ENCODE measurements around the gene OVCH2. TPM values are rescaled to one million over a fixed set of nuclear protein-coding genes. Genes with fewer than 3 reads are reported as not detected.
A peak's percentile ranks its signal among the peaks of the same experiment; 100 is the strongest.

OVCH2 gene
- total RNA-seq, 1 experiment from 2014 or later = 0.34 TPM

DNA sequence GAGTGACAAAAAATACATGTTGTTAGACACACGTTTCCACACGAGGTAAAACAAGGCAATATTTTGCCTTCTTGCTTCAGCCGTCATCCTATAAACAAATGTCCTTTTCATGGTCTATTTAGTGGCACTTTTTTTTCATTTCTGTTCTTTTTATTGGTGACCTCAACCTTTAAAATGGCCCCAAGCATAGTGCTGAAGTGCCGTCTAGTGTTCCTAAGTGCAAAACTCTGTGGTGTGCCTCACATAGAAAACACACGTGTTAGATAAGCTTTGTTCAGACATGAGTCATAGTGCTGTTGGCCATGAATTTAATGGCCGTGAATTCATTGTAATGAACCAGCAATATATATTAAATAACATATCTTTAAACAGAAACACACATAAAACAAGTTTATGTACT lies 15.6 kb downstream of the OVCH2 start:
- TF ChIP-seq, protein P1, sequence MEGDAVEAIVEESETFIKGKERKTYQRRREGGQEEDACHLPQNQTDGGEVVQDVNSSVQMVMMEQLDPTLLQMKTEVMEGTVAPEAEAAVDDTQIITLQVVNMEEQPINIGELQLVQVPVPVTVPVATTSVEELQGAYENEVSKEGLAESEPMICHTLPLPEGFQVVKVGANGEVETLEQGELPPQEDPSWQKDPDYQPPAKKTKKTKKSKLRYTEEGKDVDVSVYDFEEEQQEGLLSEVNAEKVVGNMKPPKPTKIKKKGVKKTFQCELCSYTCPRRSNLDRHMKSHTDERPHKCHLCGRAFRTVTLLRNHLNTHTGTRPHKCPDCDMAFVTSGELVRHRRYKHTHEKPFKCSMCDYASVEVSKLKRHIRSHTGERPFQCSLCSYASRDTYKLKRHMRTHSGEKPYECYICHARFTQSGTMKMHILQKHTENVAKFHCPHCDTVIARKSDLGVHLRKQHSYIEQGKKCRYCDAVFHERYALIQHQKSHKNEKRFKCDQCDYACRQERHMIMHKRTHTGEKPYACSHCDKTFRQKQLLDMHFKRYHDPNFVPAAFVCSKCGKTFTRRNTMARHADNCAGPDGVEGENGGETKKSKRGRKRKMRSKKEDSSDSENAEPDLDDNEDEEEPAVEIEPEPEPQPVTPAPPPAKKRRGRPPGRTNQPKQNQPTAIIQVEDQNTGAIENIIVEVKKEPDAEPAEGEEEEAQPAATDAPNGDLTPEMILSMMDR (IDR thresholded peaks at IDR 0.05; ENCODE audit: insufficient read depth in 1 of 2, low read depth in 1 of 2, low read length in 1 of 2, severe bottlenecking in 1 of 2, unreplicated experiment in 1 of 2) = no peak
- Histone ChIP-seq H3K27me3 (replicated peaks; ENCODE audit: control insufficient read depth, insufficient read depth, low read length) (no peaks in the 10 kb centered on the region), H3K4me1 (peaks cover 19% of the 10 kb centered on the region), H3K9me3 (no peaks in the 10 kb centered on the region), H3K4me3 (ENCODE audit: low read depth, low read length) (no peak overlapping the region), H3K36me3 (ENCODE audit: control insufficient read depth, insufficient read depth, low read length) (no peaks in the 10 kb centered on the region)
- BruUV-seq (replicated peaks) = no TSS peak
- H3K36me3 Mint-ChIP-seq (ENCODE audit: insufficient read depth, unreplicated experiment) = no peaks in the 10 kb centered on the region
- H3K27me3 Mint-ChIP-seq (ENCODE audit: insufficient read depth, unreplicated experiment) = no peaks in the 10 kb centered on the region
- no peak for DNase-seq
- intact Hi-C loops (cut with micrococcal nuclease; ENCODE audit: unreplicated experiment) = loop anchor here (10.0 kb wide), 1 partner anchor 404 kb away; no protein-coding TSS in a partner anchor
- ChIA-PET CTCF (no interaction called here), POLR2A (no interaction called here)
- no peaks in the 10 kb centered on the region for H3K9me3 Mint-ChIP-seq (ENCODE audit: unreplicated experiment)
- no peak overlapping the region for H3K4me3 Mint-ChIP-seq (ENCODE audit: unreplicated experiment)
- no peak overlapping the region for H3K27ac Mint-ChIP-seq (ENCODE audit: unreplicated experiment)
- H3K4me1 Mint-ChIP-seq (ENCODE audit: low read depth, unreplicated experiment) = peaks cover 26% of the 10 kb centered on the region

DNA sequence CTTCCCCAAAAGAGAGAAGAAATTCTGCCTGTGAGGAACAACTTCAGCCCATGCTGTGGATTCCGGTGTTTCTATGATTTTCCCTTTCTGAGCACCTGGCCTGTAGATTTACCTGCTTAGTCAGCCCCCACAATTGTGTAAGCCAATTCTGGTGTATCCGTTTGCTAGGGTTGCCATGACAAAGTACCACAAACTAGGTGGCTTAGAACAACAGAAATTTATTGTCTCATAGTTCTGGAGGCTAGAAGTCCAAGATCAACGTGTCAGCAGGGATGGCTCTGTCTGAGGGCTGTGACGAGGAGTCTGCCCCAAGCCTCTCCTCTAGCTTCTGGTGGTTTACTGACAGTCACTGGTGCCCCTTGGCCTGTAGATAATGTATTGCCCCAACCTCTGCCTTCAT lies 17.0 kb downstream of the OVCH2 start:
- Mint-ChIP-seq H3K27me3 (ENCODE audit: insufficient read depth, unreplicated experiment) (no peaks in the 10 kb centered on the region), H3K36me3 (ENCODE audit: insufficient read depth, unreplicated experiment) (no peaks in the 10 kb centered on the region), H3K4me3 (ENCODE audit: unreplicated experiment) (no peak overlapping the region), H3K27ac (ENCODE audit: unreplicated experiment) (no peak overlapping the region), H3K9me3 (ENCODE audit: unreplicated experiment) (no peaks in the 10 kb centered on the region), H3K4me1 (ENCODE audit: low read depth, unreplicated experiment) (peaks cover 25% of the 10 kb centered on the region)
- no peak for DNase-seq
- BruUV-seq (replicated peaks) = no TSS peak
- intact Hi-C loops (cut with micrococcal nuclease; ENCODE audit: unreplicated experiment) = loop anchor here (2.0 kb wide), 1 partner anchor 336 kb away; no protein-coding TSS in a partner anchor
- H3K4me1 ChIP-seq = peaks cover 17% of the 10 kb centered on the region
- no peaks in the 10 kb centered on the region for H3K9me3 ChIP-seq
- TF ChIP-seq, protein P1 (IDR thresholded peaks at IDR 0.05; ENCODE audit: insufficient read depth in 1 of 2, low read depth in 1 of 2, low read length in 1 of 2, severe bottlenecking in 1 of 2, unreplicated experiment in 1 of 2) = no peak
- ChIA-PET CTCF (no interaction called here), POLR2A (no interaction called here)
- H3K36me3 ChIP-seq (ENCODE audit: control insufficient read depth, insufficient read depth, low read length) = no peaks in the 10 kb centered on the region
- no peaks in the 10 kb centered on the region for H3K27me3 ChIP-seq (replicated peaks; ENCODE audit: control insufficient read depth, insufficient read depth, low read length)
- H3K4me3 ChIP-seq (ENCODE audit: low read depth, low read length) = no peak overlapping the region

DNA sequence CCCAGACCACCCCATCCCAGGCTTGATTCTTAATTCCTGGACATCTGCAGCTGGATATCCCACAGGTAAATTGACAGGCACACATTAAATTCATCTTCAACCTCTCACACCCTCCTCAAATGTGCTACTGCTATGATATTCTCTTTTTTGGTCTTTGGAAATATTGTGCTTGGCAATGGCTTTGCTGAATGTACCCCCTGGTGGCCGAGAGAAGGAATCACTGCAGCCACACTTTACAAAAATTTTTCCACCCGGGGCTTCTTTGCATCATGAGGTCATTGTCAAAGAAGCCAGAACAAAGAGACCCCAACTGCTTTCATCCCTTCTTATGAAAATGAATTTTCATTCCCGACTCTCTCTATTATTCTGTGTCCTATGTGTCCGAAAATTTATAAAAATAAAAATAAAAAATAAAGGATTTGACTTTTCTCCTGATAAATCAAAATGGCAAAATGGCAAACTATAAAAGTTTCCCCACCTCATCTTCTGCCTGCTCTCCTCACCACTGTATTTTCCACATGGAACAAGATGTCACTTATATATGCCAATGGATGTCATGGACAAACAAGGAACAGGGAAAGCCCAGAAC lies 17.9 kb downstream of the OVCH2 start:
- Histone ChIP-seq H3K9me3 (no peaks in the 10 kb centered on the region), H3K4me1 (peaks cover 15% of the 10 kb centered on the region), H3K4me3 (ENCODE audit: low read depth, low read length) (no peak overlapping the region), H3K27me3 (replicated peaks; ENCODE audit: control insufficient read depth, insufficient read depth, low read length) (no peaks in the 10 kb centered on the region), H3K36me3 (ENCODE audit: control insufficient read depth, insufficient read depth, low read length) (no peaks in the 10 kb centered on the region)
- Mint-ChIP-seq H3K4me3 (ENCODE audit: unreplicated experiment) (no peak overlapping the region), H3K27me3 (ENCODE audit: insufficient read depth, unreplicated experiment) (no peaks in the 10 kb centered on the region), H3K27ac (ENCODE audit: unreplicated experiment) (no peak overlapping the region), H3K4me1 (ENCODE audit: low read depth, unreplicated experiment) (peaks cover 20% of the 10 kb centered on the region), H3K36me3 (ENCODE audit: insufficient read depth, unreplicated experiment) (no peaks in the 10 kb centered on the region), H3K9me3 (ENCODE audit: unreplicated experiment) (no peaks in the 10 kb centered on the region)
- DNase-seq = peak in 1 of 2 experiments; percentile 49
- ChIA-PET POLR2A (no interaction called here), CTCF (no interaction called here)
- TF ChIP-seq, protein P1 (IDR thresholded peaks at IDR 0.05; ENCODE audit: insufficient read depth in 1 of 2, low read depth in 1 of 2, low read length in 1 of 2, severe bottlenecking in 1 of 2, unreplicated experiment in 1 of 2) = peak; percentile 83 to 91
- BruUV-seq (replicated peaks) = no TSS peak
- intact Hi-C loops (cut with micrococcal nuclease; ENCODE audit: unreplicated experiment) = loop anchor here (1.0 to 2.0 kb wide), 4 partner anchors 15 to 590 kb away; partner anchors contain the start of gene CYB5R2
